GM13977 (cell line): ENCODE data around the gene MIEN1.

Experiments
- DNase-seq: peaks from one replicate; pipeline ENCODE4 v3.0.0; 2012; ENCODE audit warnings: low spot score
- CTCF ChIP-seq: IDR thresholded peaks from 2 replicates; pipeline ENCODE4 v1.5.1; 2012; ENCODE audit warnings: mild to moderate bottlenecking, control low read depth; ENCODE audit not compliant: insufficient read depth; ENCODE audit errors: extremely low read depth, missing control alignments
- in situ Hi-C: fragments of 300-500 bp; cut with MboI; formaldehyde crosslinking; loops from one replicate; pipeline ENCODE4 v1.12.0; 2022; ENCODE audit warnings: low sequenced_read_pairs, low pct_unique_long_range_greater_than_20kb, mixed read lengths, inconsistent platforms; ENCODE audit not compliant: unreplicated experiment

Gene MIEN1

GRCh38 chr17:39746145-39746461 lies 15.8 kb upstream of the MIEN1 start:
- TF ChIP-seq CTCF, result no peak
- DNase-seq, result no peak
- in situ Hi-C loops, result no loop called here

GRCh38 chr17:39745335-39746144 lies 15.2 kb upstream of the MIEN1 start:
- no peak for TF ChIP-seq CTCF
- in situ Hi-C loops, result no loop called here
- DNase-seq, result no peak

DNA sequence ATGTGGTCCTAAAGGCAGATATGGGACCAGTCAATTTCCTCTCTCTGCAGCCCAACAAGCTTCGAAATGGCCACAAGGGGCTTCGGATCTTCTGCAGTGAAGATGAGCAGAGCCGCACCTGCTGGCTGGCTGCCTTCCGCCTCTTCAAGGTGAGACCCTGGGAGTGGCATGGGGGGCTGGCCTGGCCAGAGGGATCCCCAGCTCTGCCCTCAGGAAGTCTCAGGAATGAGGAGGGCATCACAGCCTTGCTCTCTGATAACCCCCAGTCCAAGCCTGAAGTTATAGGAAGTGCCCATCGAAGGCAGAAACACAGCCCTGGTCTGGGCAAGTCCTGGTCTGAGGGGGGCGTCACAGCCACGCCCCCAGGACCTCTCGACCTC lies 14.5 kb upstream of the MIEN1 start:
- no peak for DNase-seq
- in situ Hi-C loops, result no loop called here
- TF ChIP-seq CTCF, result no peak

DNA sequence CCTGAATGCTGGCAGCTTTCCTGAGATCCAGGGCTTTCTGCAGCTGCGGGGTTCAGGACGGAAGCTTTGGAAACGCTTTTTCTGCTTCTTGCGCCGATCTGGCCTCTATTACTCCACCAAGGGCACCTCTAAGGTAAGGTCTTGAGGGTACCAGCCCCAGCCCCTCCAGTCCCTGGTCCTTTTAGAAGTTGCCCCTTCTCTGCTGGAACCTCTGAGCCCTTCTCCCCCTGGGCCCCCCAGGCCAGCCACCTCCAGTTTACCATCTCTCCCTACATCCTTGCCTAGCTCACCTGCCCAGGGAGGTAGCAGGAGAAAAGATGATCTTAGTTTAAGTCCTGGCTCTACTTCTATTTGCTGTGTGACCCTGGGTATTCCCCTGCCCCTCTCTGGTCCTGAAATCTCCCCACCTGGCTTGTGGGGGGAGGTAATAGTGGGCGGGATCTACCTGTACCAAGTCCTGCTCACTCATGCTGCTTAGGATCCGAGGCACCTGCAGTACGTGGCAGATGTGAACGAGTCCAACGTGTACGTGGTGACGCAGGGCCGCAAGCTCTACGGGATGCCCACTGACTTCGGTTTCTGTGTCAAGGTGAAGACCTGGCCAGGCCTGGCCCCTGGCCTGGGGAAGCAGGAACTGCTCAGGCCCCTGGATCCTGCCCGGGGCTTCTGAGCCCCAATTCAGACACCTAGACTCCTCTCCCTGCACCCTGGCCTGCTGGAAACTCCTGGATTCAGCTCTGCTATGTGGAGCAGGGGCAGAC lies 13.9 kb upstream of the MIEN1 start:
- no peak for DNase-seq
- no peak for TF ChIP-seq CTCF
- in situ Hi-C loops, result no loop called here

GRCh38 chr17:39742856-39743436 lies 12.6 kb upstream of the MIEN1 start:
- in situ Hi-C loops, result no loop called here

More at GRCh38 chr17:39742856-39743436, 12.6 kb upstream of the MIEN1 start:
- DNase-seq, result no peak
- no peak for TF ChIP-seq CTCF
